ENCODE results near the gene C6orf163.

The C6orf163 gene

DNA sequence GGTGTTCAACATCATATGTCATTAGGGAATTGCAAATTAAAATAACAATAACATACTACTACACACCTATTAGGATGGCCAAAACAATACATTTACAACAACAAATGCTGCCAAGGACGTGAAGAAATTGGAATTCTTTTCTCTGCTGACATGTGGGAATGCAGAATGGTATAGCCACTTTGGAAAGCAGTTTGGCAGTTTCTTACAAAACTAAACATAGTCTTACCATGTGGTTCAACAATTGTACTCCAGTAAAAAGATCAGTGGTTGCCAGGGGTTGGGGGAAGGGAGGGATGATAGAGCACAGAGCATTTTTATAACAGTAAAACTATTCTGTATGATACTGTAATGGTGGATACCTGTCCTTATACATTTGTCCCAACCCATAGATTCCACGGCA lies 50.8 kb downstream of the C6orf163 start:
- DNase-seq (ENCODE audit: low spot score) = no peak
- peaks cover 0 to 3% of the 10 kb centered on the region in 2 donors for H3K4me1 ChIP-seq (ENCODE audit: control insufficient read depth in 2 of 2, insufficient read depth in 1 of 2, low read depth in 1 of 2, low read length in 2 of 2)
- no peak overlapping the region for H3K18ac ChIP-seq (ENCODE audit: low read length)
- no peak overlapping the region for H2BK5ac ChIP-seq (ENCODE audit: low read length)
- H2BK15ac ChIP-seq (ENCODE audit: low read length) = no peak overlapping the region
- H2AK5ac ChIP-seq (ENCODE audit: low read depth, low read length) = no peak overlapping the region
- H4K91ac ChIP-seq (ENCODE audit: low read depth, low read length, poor library complexity) = no peak overlapping the region
- H3K27ac ChIP-seq (replicated peaks; ENCODE audit: low read length) = no peak overlapping the region
- H3K36me3 ChIP-seq (replicated peaks in 1 of 2; ENCODE audit: control insufficient read depth in 2 of 2, insufficient read depth in 2 of 2, low read length in 2 of 2) = no peaks in the 10 kb centered on the region
- H3K9ac ChIP-seq (ENCODE audit: low read depth, low read length, poor library complexity) = no peak overlapping the region
- H3K4me3 ChIP-seq (ENCODE audit: low read length in 2 of 2) = no peak overlapping the region
- no peak overlapping the region for H2AFZ ChIP-seq (ENCODE audit: low read length)
- peaks cover 0 to 2% of the 10 kb centered on the region in 2 donors for H3K9me3 ChIP-seq (replicated peaks in 1 of 2; ENCODE audit: control insufficient read depth in 2 of 2, insufficient read depth in 1 of 2, low read depth in 1 of 2, low read length in 2 of 2)
- H4K8ac ChIP-seq (ENCODE audit: low read depth, low read length) = no peak overlapping the region
- no peak overlapping the region for H3K14ac ChIP-seq (ENCODE audit: low read length)
- WGBS, 2 donors (ENCODE audit: extremely low coverage in 2 of 2, insufficient read length in 2 of 2, insufficient replicate concordance in 1 of 2) = no CpG with 5 or more reads among the region's 2 CpGs
- no peaks in the 10 kb centered on the region for H3K79me1 ChIP-seq (ENCODE audit: low read depth, low read length)
- no peak overlapping the region for H3K4me2 ChIP-seq (ENCODE audit: insufficient read depth, low read length, poor library complexity, severe bottlenecking)
- H2BK12ac ChIP-seq (ENCODE audit: low read length) = no peak overlapping the region
- H3K4ac ChIP-seq (ENCODE audit: low read length) = no peak overlapping the region
- H2BK120ac ChIP-seq (ENCODE audit: low read depth, low read length) = no peak overlapping the region
- H3K27me3 ChIP-seq (ENCODE audit: control insufficient read depth in 3 of 3, insufficient read depth in 3 of 3, low read depth in 1 of 3, low read length in 3 of 3) = no peaks in the 10 kb centered on the region
- H3K23ac ChIP-seq (ENCODE audit: low read depth, low read length, poor library complexity) = no peak overlapping the region

DNA sequence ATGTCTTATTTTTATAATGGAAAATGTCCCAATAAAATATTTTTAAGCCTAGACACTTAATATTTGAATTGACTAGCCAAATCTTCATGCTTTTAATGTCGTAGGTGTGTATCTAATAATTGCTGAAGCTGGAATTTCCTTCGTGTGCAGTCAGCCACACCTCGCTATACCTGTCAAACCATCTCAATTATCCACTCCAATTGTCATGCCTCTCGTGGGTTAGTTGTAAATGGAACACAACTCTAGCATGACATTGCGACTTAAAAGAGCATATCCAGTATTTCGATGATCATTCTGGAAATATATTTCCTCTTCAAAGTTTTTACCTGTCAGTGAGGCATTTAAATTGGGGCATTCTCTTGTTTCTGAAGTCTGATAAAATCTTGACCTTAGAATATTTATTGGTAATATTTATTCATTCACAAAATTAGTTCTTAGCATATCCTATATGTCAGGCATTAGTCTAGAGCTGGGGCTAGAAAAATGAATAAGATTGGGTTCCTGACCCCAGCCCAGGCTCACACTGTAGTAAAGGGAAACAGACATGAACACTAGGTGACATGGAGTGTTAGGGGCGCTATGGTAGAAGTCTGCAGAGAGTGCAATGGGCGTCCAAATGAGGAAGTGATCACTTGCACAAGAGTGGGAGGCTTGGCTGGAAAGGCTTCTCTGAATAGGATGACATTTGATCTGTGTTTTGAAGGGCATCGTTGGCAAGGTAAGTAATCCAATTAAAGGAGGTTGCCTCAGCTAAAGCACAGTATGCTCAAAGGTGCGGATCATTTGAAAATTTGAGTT lies 52.2 kb downstream of the C6orf163 start:
- H4K91ac ChIP-seq (ENCODE audit: low read depth, low read length, poor library complexity) = no peak overlapping the region
- no peak overlapping the region for H3K18ac ChIP-seq (ENCODE audit: low read length)
- H3K79me1 ChIP-seq (ENCODE audit: low read depth, low read length) = no peaks in the 10 kb centered on the region
- no peak for DNase-seq (ENCODE audit: low spot score)
- no peak overlapping the region for H3K23ac ChIP-seq (ENCODE audit: low read depth, low read length, poor library complexity)
- peaks cover 0 to 3% of the 10 kb centered on the region in 2 donors for H3K4me1 ChIP-seq (ENCODE audit: control insufficient read depth in 2 of 2, insufficient read depth in 1 of 2, low read depth in 1 of 2, low read length in 2 of 2)
- no peak overlapping the region for H2AFZ ChIP-seq (ENCODE audit: low read length)
- WGBS, 2 donors (ENCODE audit: extremely low coverage in 2 of 2, insufficient read length in 2 of 2, insufficient replicate concordance in 1 of 2) = no CpG with 5 or more reads among the region's 10 CpGs
- no peak overlapping the region for H3K4me3 ChIP-seq (ENCODE audit: low read length in 2 of 2)
- H2BK120ac ChIP-seq (ENCODE audit: low read depth, low read length) = no peak overlapping the region
- H3K36me3 ChIP-seq (replicated peaks in 1 of 2; ENCODE audit: control insufficient read depth in 2 of 2, insufficient read depth in 2 of 2, low read length in 2 of 2) = no peaks in the 10 kb centered on the region
- peaks cover 0 to 2% of the 10 kb centered on the region in 2 donors for H3K9me3 ChIP-seq (replicated peaks in 1 of 2; ENCODE audit: control insufficient read depth in 2 of 2, insufficient read depth in 1 of 2, low read depth in 1 of 2, low read length in 2 of 2)
- no peak overlapping the region for H3K4me2 ChIP-seq (ENCODE audit: insufficient read depth, low read length, poor library complexity, severe bottlenecking)
- no peak overlapping the region for H3K9ac ChIP-seq (ENCODE audit: low read depth, low read length, poor library complexity)
- H2AK5ac ChIP-seq (ENCODE audit: low read depth, low read length) = no peak overlapping the region
- no peak overlapping the region for H4K8ac ChIP-seq (ENCODE audit: low read depth, low read length)
- H2BK15ac ChIP-seq (ENCODE audit: low read length) = no peak overlapping the region
- H3K4ac ChIP-seq (ENCODE audit: low read length) = no peak overlapping the region
- no peaks in the 10 kb centered on the region for H3K27me3 ChIP-seq (ENCODE audit: control insufficient read depth in 3 of 3, insufficient read depth in 3 of 3, low read depth in 1 of 3, low read length in 3 of 3)
- H3K14ac ChIP-seq (ENCODE audit: low read length) = no peak overlapping the region
- H2BK12ac ChIP-seq (ENCODE audit: low read length) = no peak overlapping the region
- H3K27ac ChIP-seq (replicated peaks; ENCODE audit: low read length) = no peak overlapping the region
- no peak overlapping the region for H2BK5ac ChIP-seq (ENCODE audit: low read length)

GRCh38 chr6:87397656-87398055 lies 53.0 kb downstream of the C6orf163 start:
- Histone ChIP-seq H2BK120ac (ENCODE audit: low read depth, low read length) (no peak overlapping the region), H4K8ac (ENCODE audit: low read depth, low read length) (no peak overlapping the region), H2AFZ (ENCODE audit: low read length) (no peak overlapping the region), H3K9me3 (replicated peaks in 1 of 2; ENCODE audit: control insufficient read depth in 2 of 2, insufficient read depth in 1 of 2, low read depth in 1 of 2, low read length in 2 of 2) (peaks cover 0 to 2% of the 10 kb centered on the region in 2 donors), H3K4me1 (ENCODE audit: control insufficient read depth in 2 of 2, insufficient read depth in 1 of 2, low read depth in 1 of 2, low read length in 2 of 2) (peaks cover 0 to 3% of the 10 kb centered on the region in 2 donors), H4K91ac (ENCODE audit: low read depth, low read length, poor library complexity) (no peak overlapping the region), H3K27me3 (ENCODE audit: control insufficient read depth in 3 of 3, insufficient read depth in 3 of 3, low read depth in 1 of 3, low read length in 3 of 3) (no peaks in the 10 kb centered on the region), H2AK5ac (ENCODE audit: low read depth, low read length) (no peak overlapping the region), H3K27ac (replicated peaks; ENCODE audit: low read length) (no peak overlapping the region), H3K4ac (ENCODE audit: low read length) (no peak overlapping the region), H3K4me3 (ENCODE audit: low read length in 2 of 2) (peak overlapping the region in 1 of 2 donors; percentile 14), H3K23ac (ENCODE audit: low read depth, low read length, poor library complexity) (no peak overlapping the region), H2BK15ac (ENCODE audit: low read length) (no peak overlapping the region), H2BK12ac (ENCODE audit: low read length) (no peak overlapping the region), H3K36me3 (replicated peaks in 1 of 2; ENCODE audit: control insufficient read depth in 2 of 2, insufficient read depth in 2 of 2, low read length in 2 of 2) (no peaks in the 10 kb centered on the region), H3K79me1 (ENCODE audit: low read depth, low read length) (no peaks in the 10 kb centered on the region), H2BK5ac (ENCODE audit: low read length) (no peak overlapping the region), H3K9ac (ENCODE audit: low read depth, low read length, poor library complexity) (no peak overlapping the region), H3K4me2 (ENCODE audit: insufficient read depth, low read length, poor library complexity, severe bottlenecking) (no peak overlapping the region), H3K18ac (ENCODE audit: low read length) (no peak overlapping the region), H3K14ac (ENCODE audit: low read length) (no peak overlapping the region)
- no peak for DNase-seq (ENCODE audit: low spot score)
- WGBS, 2 donors (ENCODE audit: extremely low coverage in 2 of 2, insufficient read length in 2 of 2, insufficient replicate concordance in 1 of 2) = no CpG with 5 or more reads among the region's 1 CpG

- no peak overlapping the region for H3K14ac ChIP-seq (ENCODE audit: low read length)
- no peaks in the 10 kb centered on the region for H3K27me3 ChIP-seq (ENCODE audit: control insufficient read depth in 3 of 3, insufficient read depth in 3 of 3, low read depth in 1 of 3, low read length in 3 of 3)
- H3K23ac ChIP-seq (ENCODE audit: low read depth, low read length, poor library complexity) = no peak overlapping the region
- H3K36me3 ChIP-seq (replicated peaks in 1 of 2; ENCODE audit: control insufficient read depth in 2 of 2, insufficient read depth in 2 of 2, low read length in 2 of 2) = no peaks in the 10 kb centered on the region
- H3K4me1 ChIP-seq (ENCODE audit: control insufficient read depth in 2 of 2, insufficient read depth in 1 of 2, low read depth in 1 of 2, low read length in 2 of 2) = peaks cover 0 to 3% of the 10 kb centered on the region in 2 donors
- no peak overlapping the region for H3K4me2 ChIP-seq (ENCODE audit: insufficient read depth, low read length, poor library complexity, severe bottlenecking)
- H4K8ac ChIP-seq (ENCODE audit: low read depth, low read length) = no peak overlapping the region
- WGBS, 2 donors (ENCODE audit: extremely low coverage in 2 of 2, insufficient read length in 2 of 2, insufficient replicate concordance in 1 of 2) = no CpG with 5 or more reads among the region's 3 CpGs
- no peak for DNase-seq (ENCODE audit: low spot score)
- no peak overlapping the region for H2BK12ac ChIP-seq (ENCODE audit: low read length)
- no peak overlapping the region for H2BK5ac ChIP-seq (ENCODE audit: low read length)
- no peak overlapping the region for H3K9ac ChIP-seq (ENCODE audit: low read depth, low read length, poor library complexity)
- H2AFZ ChIP-seq (ENCODE audit: low read length) = no peak overlapping the region
- no peaks in the 10 kb centered on the region for H3K79me1 ChIP-seq (ENCODE audit: low read depth, low read length)
- peaks cover 0 to 2% of the 10 kb centered on the region in 2 donors for H3K9me3 ChIP-seq (replicated peaks in 1 of 2; ENCODE audit: control insufficient read depth in 2 of 2, insufficient read depth in 1 of 2, low read depth in 1 of 2, low read length in 2 of 2)
- H2BK15ac ChIP-seq (ENCODE audit: low read length) = no peak overlapping the region
- no peak overlapping the region for H3K18ac ChIP-seq (ENCODE audit: low read length)
- H4K91ac ChIP-seq (ENCODE audit: low read depth, low read length, poor library complexity) = no peak overlapping the region
- no peak overlapping the region for H2BK120ac ChIP-seq (ENCODE audit: low read depth, low read length)
- H2AK5ac ChIP-seq (ENCODE audit: low read depth, low read length) = no peak overlapping the region
- no peak overlapping the region for H3K27ac ChIP-seq (replicated peaks; ENCODE audit: low read length)
- H3K4ac ChIP-seq (ENCODE audit: low read length) = no peak overlapping the region
- H3K4me3 ChIP-seq (ENCODE audit: low read length in 2 of 2) = no peak overlapping the region
Measured at GRCh38 chr6:87401832-87402231, 57.2 kb downstream of the C6orf163 start.

Measured in neuronal stem cell (in vitro differentiated cells).